Chondrocyte (in vitro differentiated cells): ENCODE results near the gene COX11. TPM values are rescaled to one million over a fixed set of nuclear protein-coding genes. Genes with fewer than 3 reads are reported as not detected.

Experiments used
- DNase-seq: peaks from one replicate; pipeline ENCODE4 v3.0.0; 2021; ENCODE audit warnings: mixed read lengths, low spot score
- H3K27ac Mint-ChIP-seq: one replicate; pipeline ENCODE4 v1.8.0; 2021; ENCODE audit warnings: mild to moderate bottlenecking, moderate library complexity, mixed read lengths; ENCODE audit not compliant: unreplicated experiment
- H3K27me3 Mint-ChIP-seq: 2 replicates; pipeline ENCODE4 v1.8.0; 2021; ENCODE audit warnings: low read depth, mixed read lengths
- H3K36me3 Mint-ChIP-seq: 2 replicates; pipeline ENCODE4 v1.8.0; 2021; ENCODE audit warnings: low read depth, mixed read lengths
- H3K4me1 Mint-ChIP-seq: 2 replicates; pipeline ENCODE4 v1.8.0; 2021; ENCODE audit warnings: low read depth, mild to moderate bottlenecking, mixed read lengths
- H3K4me3 Mint-ChIP-seq: one replicate; pipeline ENCODE4 v1.8.0; 2021; ENCODE audit warnings: mild to moderate bottlenecking, moderate library complexity, mixed read lengths; ENCODE audit not compliant: unreplicated experiment
- H3K9me3 Mint-ChIP-seq: 2 replicates; pipeline ENCODE4 v1.8.0; 2021; ENCODE audit warnings: low read depth, mixed read lengths
- CTCF ChIP-seq: fragments of 200-600 bp; sonication (generic); IDR thresholded peaks from 2 replicates; pipeline ENCODE4 v1.5.0; 2021; ENCODE audit warnings: antibody characterized with exemption, mild to moderate bottlenecking, moderate library complexity
- total RNA-seq: library from RNA; stranded (reverse); gene quantifications from 3 replicates; pipeline ENCODE4 v1.2.1, GENCODE V29; 2021

COX11 gene
- total RNA-seq, 1 donor from 2014 or later, result 34.6 TPM

- H3K27me3 Mint-ChIP-seq, result no peaks in the 10 kb centered on the region
- no peaks in the 10 kb centered on the region for H3K36me3 Mint-ChIP-seq
- peaks cover 3% of the 10 kb centered on the region for H3K4me1 Mint-ChIP-seq
- no peak for DNase-seq
- TF ChIP-seq CTCF, result peak; percentile 92
- H3K4me3 Mint-ChIP-seq, result no peak overlapping the region
- no peak overlapping the region for H3K27ac Mint-ChIP-seq
- H3K9me3 Mint-ChIP-seq, result no peaks in the 10 kb centered on the region
Observed at GRCh38 chr17:54992797-54993639, 24.6 kb upstream of the COX11 start.

- no peaks in the 10 kb centered on the region for H3K9me3 Mint-ChIP-seq
- no peak for DNase-seq
- no peaks in the 10 kb centered on the region for H3K36me3 Mint-ChIP-seq
- no peaks in the 10 kb centered on the region for H3K27me3 Mint-ChIP-seq
- TF ChIP-seq CTCF, result no peak
- no peak overlapping the region for H3K4me3 Mint-ChIP-seq
- no peaks in the 10 kb centered on the region for H3K4me1 Mint-ChIP-seq
- no peak overlapping the region for H3K27ac Mint-ChIP-seq
Observed at GRCh38 chr17:54991567-54991966, 23.1 kb upstream of the COX11 start.

- H3K36me3 Mint-ChIP-seq, result no peaks in the 10 kb centered on the region
- H3K4me1 Mint-ChIP-seq, result no peaks in the 10 kb centered on the region
- no peak for TF ChIP-seq CTCF
- no peaks in the 10 kb centered on the region for H3K9me3 Mint-ChIP-seq
- no peak overlapping the region for H3K27ac Mint-ChIP-seq
- no peak overlapping the region for H3K4me3 Mint-ChIP-seq
- H3K27me3 Mint-ChIP-seq, result no peaks in the 10 kb centered on the region
- no peak for DNase-seq
Observed at GRCh38 chr17:54990118-54990517, 21.7 kb upstream of the COX11 start.

- no peak for TF ChIP-seq CTCF
- Mint-ChIP-seq H3K4me1 (peaks cover 26% of the 10 kb centered on the region), H3K9me3 (peaks cover 9% of the 10 kb centered on the region), H3K4me3 (no peak overlapping the region), H3K27me3 (no peaks in the 10 kb centered on the region), H3K36me3 (peaks cover 3% of the 10 kb centered on the region), H3K27ac (no peak overlapping the region)
- DNase-seq, result no peak
Observed at GRCh38 chr17:54985476-54985875, 17.0 kb upstream of the COX11 start.

GRCh38 chr17:54983260-54983659 is 14.8 kb upstream of the COX11 start:
- Mint-ChIP-seq H3K4me1 (peaks cover 32% of the 10 kb centered on the region), H3K4me3 (no peak overlapping the region), H3K36me3 (peaks cover 3% of the 10 kb centered on the region), H3K27me3 (no peaks in the 10 kb centered on the region), H3K9me3 (peaks cover 9% of the 10 kb centered on the region), H3K27ac (no peak overlapping the region)
- no peak for DNase-seq
- TF ChIP-seq CTCF, result no peak
